H1 (cell line): ENCODE data around the gene NEURL1. TPM values are rescaled to one million over a fixed set of nuclear protein-coding genes. Genes with fewer than 3 reads are reported as not detected.

ENCODE experiments used
- CTBP2 ChIP-seq: IDR thresholded peaks from 2 replicates; pipeline ENCODE4 v1.7.0; 2011; ENCODE audit warnings: borderline replicate concordance, mild to moderate bottlenecking, moderate library complexity, mixed read lengths, low read length; ENCODE audit not compliant: insufficient read depth, insufficient read length
- HDAC2 ChIP-seq, 2 experiments: fragments of 300-600 bp in 1 of 2; sonication (generic) in 1 of 2; IDR thresholded peaks; 2 replicates each; pipeline ENCODE4 v1.6.1; 2011 to 2012; ENCODE audit warnings: low read depth in 2 of 2, low read length in 2 of 2, mild to moderate bottlenecking in 2 of 2, moderate library complexity in 2 of 2, borderline replicate concordance in 1 of 2, inconsistent platforms in 1 of 2
- HDAC6 ChIP-seq: IDR thresholded peaks from one replicate; pipeline ENCODE4 v1.7.1; 2012; ENCODE audit warnings: low read depth, mild to moderate bottlenecking, inconsistent platforms, low read length, moderate library complexity
- JUND ChIP-seq: IDR thresholded peaks from 2 replicates; pipeline ENCODE4 v1.6.1; 2011; ENCODE audit warnings: mild to moderate bottlenecking, improper control_type of control experiment, low read length
- KDM1A ChIP-seq: fragments of 200-600, 300-600 bp; sonication (generic); IDR thresholded peaks from 2 replicates; pipeline ENCODE4 v1.7.1; 2016; ENCODE audit warnings: mild to moderate bottlenecking, low read length, borderline replicate concordance
- NRF1 ChIP-seq: IDR thresholded peaks from 2 replicates; pipeline ENCODE4 v1.6.1; 2011; ENCODE audit warnings: mild to moderate bottlenecking, low read depth, low read length, improper control_type of control experiment
- POLR2A ChIP-seq, 2 experiments: IDR thresholded peaks; 1 replicate in 1 of 2; 2 replicates in 1 of 2; pipeline ENCODE4 v1.6.1; 2011; ENCODE audit warnings: low read depth in 2 of 2, low read length in 2 of 2, mild to moderate bottlenecking in 2 of 2; ENCODE audit errors: control extremely low read depth in 1 of 2
- SRF ChIP-seq: IDR thresholded peaks from 2 replicates; pipeline ENCODE4 v1.6.1; 2011; ENCODE audit warnings: mild to moderate bottlenecking, low read depth, low read length, moderate library complexity
- SUZ12 ChIP-seq: fragments of 200-600 bp; sonication (generic); IDR thresholded peaks from 2 replicates; pipeline ENCODE4 v1.6.1; 2012; ENCODE audit warnings: mild to moderate bottlenecking, inconsistent platforms, low read length, moderate library complexity, mixed read lengths
- polyA plus RNA-seq, 7 experiments: library from polyadenylated mRNA; depleted of rRNA in 3 of 7; stranded (reverse) in 5 of 7; unstranded in 2 of 7; fragments of >200 nt in 5 of 7; fragments of 200-250 nt in 2 of 7; gene quantifications; 1 replicate in 5 of 7; 2 replicates in 1 of 7; 4 replicates in 1 of 7; pipeline versions ENCODE4 v1.2.1 to v1.2.3, GENCODE V29; 2011 to 2013; ENCODE audit warnings: missing spikeins in 2 of 7, mixed read lengths in 2 of 7
- total RNA-seq: library from RNA; stranded (reverse); fragmentation: NEBNext Ultra II Directional; extraction: Animal tissue kit (Norgen Biotek cat#: 25700); gene quantifications from 2 replicates; pipeline ENCODE4 v1.2.1, GENCODE V29; 2021

NEURL1 gene
- total and polyA plus RNA-seq, 2 of the 8 experiments (the other 6 are each of a cell fraction or from before 2014, with no cell fraction given): 0.54 to 0.58 TPM

DNA sequence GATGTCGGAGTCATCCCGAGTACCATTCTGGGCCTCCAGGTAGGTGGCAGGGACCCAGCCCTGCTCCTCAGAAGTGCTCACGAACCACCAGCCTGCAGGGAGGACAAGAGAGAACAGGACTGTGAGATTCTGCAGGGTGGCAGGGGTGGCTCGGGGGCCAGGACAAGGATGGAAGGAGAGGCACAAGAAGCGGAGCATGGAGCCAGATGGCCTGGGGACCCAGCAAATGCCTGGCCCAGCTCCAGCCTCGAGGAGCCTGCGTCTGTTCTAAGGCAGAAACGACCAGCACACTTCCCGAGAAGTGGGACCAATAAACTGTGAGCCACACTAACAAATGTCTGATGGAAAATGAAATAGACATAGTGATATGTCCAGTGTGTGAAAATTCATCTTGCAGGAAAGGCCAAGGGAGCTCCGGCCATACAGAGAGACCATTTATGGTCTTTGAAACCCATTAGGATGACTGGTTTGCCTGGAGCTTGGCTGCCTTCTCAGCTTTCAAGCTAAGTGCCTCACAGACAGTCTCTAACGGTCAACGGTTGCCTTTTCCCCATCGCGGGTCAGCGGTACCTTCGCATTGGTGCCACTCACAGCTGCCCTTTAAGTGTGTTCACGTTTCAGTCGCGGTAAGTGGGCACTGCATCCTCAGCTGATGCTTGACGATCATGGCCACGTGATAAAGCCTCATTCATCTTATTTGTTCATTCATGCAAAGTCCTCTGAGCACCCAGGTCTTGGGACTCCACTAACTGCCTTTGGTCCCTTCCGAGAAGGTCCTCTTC is 133.8 kb downstream of the NEURL1 start (continued):
- no peak for TF ChIP-seq CTBP2
- TF ChIP-seq NRF1: no peak
- no peak for TF ChIP-seq KDM1A
- TF ChIP-seq SRF: no peak
- no peak for TF ChIP-seq HDAC2 (IDR thresholded peaks at IDR 0.05; ENCODE audit: borderline replicate concordance in 1 of 2, low read depth in 2 of 2, low read length in 2 of 2)
- no peak for TF ChIP-seq HDAC6
- no peak for TF ChIP-seq JUND
- no peak for TF ChIP-seq SUZ12
- TF ChIP-seq POLR2A (IDR thresholded peaks at IDR 0.05; ENCODE audit: control extremely low read depth in 1 of 2, low read depth in 2 of 2, low read length in 2 of 2): no peak
- TF ChIP-seq, all 59 proteins: peak for 0
